PC-9 (cell line): ENCODE data around the gene LY86. TPM values are rescaled to one million over a fixed set of nuclear protein-coding genes. Genes with fewer than 3 reads are reported as not detected.

Experiments used
- Bru-seq: library from RNA; stranded (reverse); fragments of 400-500 nt; gene quantifications from one replicate; lab custom pipeline; 2021; lab: Mats Ljungman, UMichigan
- BruChase-seq, 2 experiments: library from RNA; stranded (reverse); fragments of 400-500 nt; gene quantifications; one replicate each; lab custom pipeline; 2021; lab: Mats Ljungman, UMichigan
- BruUV-seq: library from RNA; stranded (reverse); fragments of 400-500 nt; replicated peaks from 2 replicates; lab custom pipeline; 2021; lab: Mats Ljungman, UMichigan
- CTCF ChIA-PET: fragments of 300-600 bp; sonication (Branson Sonifier 250); formaldehyde crosslinking; loops from one replicate; lab custom pipeline; 2022; ENCODE audit warnings: antibody characterized with exemption; lab: Charles Lee
- POLR2A ChIA-PET: fragments of 300-600 bp; sonication (Branson Sonifier 250); formaldehyde crosslinking; loops from one replicate; lab custom pipeline; 2022; ENCODE audit warnings: antibody characterized with exemption; ENCODE audit not compliant: unreplicated experiment; lab: Charles Lee
- DNase-seq, 2 experiments: peaks; one replicate each; pipeline versions ENCODE4 v3.0.0 to v3.0.0-alpha.2; 2015 to 2022; ENCODE audit warnings: mixed read lengths in 1 of 2
- H2AFZ ChIP-seq: fragments of 200-600 bp; sonication (generic); 2 replicates; pipeline ENCODE4 v1.8.1; 2017; ENCODE audit warnings: antibody characterized with exemption
- H3F3A ChIP-seq: fragments of 200-600 bp; sonication (generic); 2 replicates; pipeline ENCODE4 v1.8.1; 2017; ENCODE audit warnings: antibody characterized with exemption, mild to moderate bottlenecking, low read depth; ENCODE audit not compliant: insufficient read depth
- H3K27ac ChIP-seq: fragments of 200-600 bp; sonication (generic); 2 replicates; pipeline ENCODE4 v1.6.1; 2016; ENCODE audit warnings: mixed run types
- H3K27me3 ChIP-seq: fragments of 200-600 bp; sonication (generic); 2 replicates; pipeline ENCODE4 v1.6.1; 2016; ENCODE audit warnings: low read depth, mixed run types; ENCODE audit not compliant: insufficient read depth
- H3K36me3 ChIP-seq: fragments of 200-600 bp; sonication (generic); 2 replicates; pipeline ENCODE4 v1.6.1; 2016; ENCODE audit warnings: low read depth, mixed run types
- H3K4me1 ChIP-seq: fragments of 200-600 bp; sonication (generic); replicated peaks from 2 replicates; pipeline ENCODE4 v1.6.1; 2016; ENCODE audit warnings: mixed run types; ENCODE audit not compliant: insufficient read depth
- H3K4me2 ChIP-seq: fragments of 200-600 bp; sonication (generic); 2 replicates; pipeline ENCODE4 v1.6.1; 2017; ENCODE audit warnings: mixed run types
- H3K4me3 ChIP-seq: fragments of 200-600 bp; sonication (generic); 2 replicates; pipeline ENCODE4 v1.6.1; 2016; ENCODE audit warnings: mixed run types
- H3K79me2 ChIP-seq: fragments of 200-600 bp; sonication (generic); 2 replicates; pipeline ENCODE4 v1.6.1; 2017; ENCODE audit warnings: low read depth, mixed run types
- H3K9me2 ChIP-seq: fragments of 200-600 bp; sonication (generic); 2 replicates; pipeline ENCODE4 v1.8.1; 2017; ENCODE audit warnings: mild to moderate bottlenecking; ENCODE audit not compliant: insufficient read depth
- H3K9me3 ChIP-seq: fragments of 200-600 bp; sonication (generic); 2 replicates; pipeline ENCODE4 v1.8.1; 2016; ENCODE audit warnings: low read depth; ENCODE audit not compliant: insufficient read depth
- H4K20me1 ChIP-seq: fragments of 200-600 bp; sonication (generic); 2 replicates; pipeline ENCODE4 v1.8.1; 2017; ENCODE audit not compliant: insufficient read depth
- CTCF ChIP-seq: fragments of 200-600 bp; sonication (generic); conservative IDR thresholded peaks from 2 replicates; pipeline ENCODE4 v1.6.1; 2017; ENCODE audit warnings: mixed run types, antibody characterized with exemption, mild to moderate bottlenecking, moderate library complexity
- EZH2 ChIP-seq: fragments of 200-600 bp; sonication (generic); IDR thresholded peaks from 2 replicates; pipeline ENCODE4 v1.8.0; 2017; ENCODE audit warnings: antibody characterized with exemption, low read depth
- intact Hi-C: fragments of 100-400 bp; cut with micrococcal nuclease; formaldehyde crosslinking; loops from one replicate; pipeline ENCODE4 v1.10.0; 2022; ENCODE audit not compliant: unreplicated experiment
- long read RNA-seq: library from polyadenylated mRNA; stranded (forward); transcript quantifications from one replicate; pipeline ENCODE4 v2.0.0, GENCODE V29; 2022
- total RNA-seq: library from RNA; stranded (reverse); gene quantifications from 2 replicates; pipeline ENCODE4 v1.2.3, GENCODE V29; 2021

Gene LY86
- not detected in 2 replicates for total RNA-seq
- Bru-seq, nascent RNA: percentile 5 among the genes with signal in this experiment
- BruChase-seq, experiment 1, labeled RNA remaining after a 2-hour chase: percentile 5 among the genes with signal in this experiment
- percentile 5 among the genes with signal in this experiment for BruChase-seq, experiment 2, labeled RNA remaining after a 6-hour chase
- long read RNA-seq: 0 reads

GRCh38 chr6:6588064-6588923 is at the start of gene LY86:
Gene LY86, plus strand, starts transcription at chr6:6588720. Its CDS starts 15 bp downstream, at chr6:6588735.
- Histone ChIP-seq H3K4me2 (no peak within 1 kb of the TSS), H3K9me2 (no peaks in the 10 kb centered on the region), H4K20me1 (no peaks in the 10 kb centered on the region), H3K36me3 (no peaks in the 10 kb centered on the region), H3K79me2 (no peaks in the 10 kb centered on the region), H3K4me3 (no peak within 1 kb of the TSS), H3K9me3 (no peaks in the 10 kb centered on the region), H3K27me3 (no peaks in the 10 kb centered on the region; the same call in 1 of the 2 replicates), H3K27ac (no peak within 1 kb of the TSS), H3K4me1 (no peaks in the 10 kb centered on the region), H3F3A (no peaks in the 10 kb centered on the region), H2AFZ (no peak within 1 kb of the TSS)
- no TSS peak for BruUV-seq
- intact Hi-C loops: no loop called here
- DNase-seq: no peak
- TF ChIP-seq CTCF: no peak
- TF ChIP-seq EZH2: no peak
- CTCF ChIA-PET: no interaction called here
- POLR2A ChIA-PET: interaction anchor here (0.6 kb wide), 1 partner anchor 11 kb away, joined by 5 read pairs; no protein-coding TSS in a partner anchor

GRCh38 chr6:6539036-6539435 is 49.5 kb upstream of the LY86 start:
- Histone ChIP-seq H2AFZ (no peak overlapping the region), H4K20me1 (no peaks in the 10 kb centered on the region), H3K36me3 (no peaks in the 10 kb centered on the region), H3K27me3 (peaks cover 17% of the 10 kb centered on the region), H3K4me2 (no peak overlapping the region), H3K4me3 (no peak overlapping the region), H3K27ac (no peak overlapping the region), H3F3A (no peaks in the 10 kb centered on the region), H3K9me2 (no peaks in the 10 kb centered on the region), H3K79me2 (no peaks in the 10 kb centered on the region), H3K9me3 (no peaks in the 10 kb centered on the region), H3K4me1 (no peaks in the 10 kb centered on the region)
- TF ChIP-seq EZH2 (no peak), CTCF (no peak)
- POLR2A ChIA-PET: no interaction called here
- intact Hi-C loops: no loop called here
- no peak for DNase-seq
- CTCF ChIA-PET: no interaction called here
- BruUV-seq: no TSS peak

GRCh38 chr6:6542357-6542756 is 46.2 kb upstream of the LY86 start:
- BruUV-seq: no TSS peak
- H3K4me2 ChIP-seq: no peak overlapping the region
- no peak overlapping the region for H3K4me3 ChIP-seq
- no peaks in the 10 kb centered on the region for H4K20me1 ChIP-seq
- no peak for DNase-seq
- no peaks in the 10 kb centered on the region for H3K4me1 ChIP-seq
- H3K9me3 ChIP-seq: no peaks in the 10 kb centered on the region
- POLR2A ChIA-PET: no interaction called here
- peaks cover 12% of the 10 kb centered on the region for H3K27me3 ChIP-seq
- no peaks in the 10 kb centered on the region for H3K36me3 ChIP-seq
- no peak overlapping the region for H2AFZ ChIP-seq
- H3K27ac ChIP-seq: no peak overlapping the region
- intact Hi-C loops: loop anchor here (10.0 kb wide), 1 partner anchor 1318 kb away; no protein-coding TSS in a partner anchor
- no peaks in the 10 kb centered on the region for H3K79me2 ChIP-seq
- no peaks in the 10 kb centered on the region for H3F3A ChIP-seq
- CTCF ChIA-PET: no interaction called here
- no peak for TF ChIP-seq EZH2
- no peak for TF ChIP-seq CTCF
- no peaks in the 10 kb centered on the region for H3K9me2 ChIP-seq
